Stimulated activated memory B cell treated with anti-CD40 and anti-IgM and Interleukin-4, amounts not matched to agents 10 μg/mL and 1 μg/mL and 100 μg/mL, for 72 hours (primary cell): ENCODE measurements around the gene ARHGEF4.

Source experiments
- ATAC-seq: fragments of 150-1000 bp; cut with Tn5 transposase; 2 replicates; pipeline ENCODE4 v1.10.0; 2021
- H3K27ac Mint-ChIP-seq: one replicate; pipeline ENCODE4 v1.8.0; 2022; ENCODE audit warnings: mild to moderate bottlenecking, mixed read lengths
- H3K27me3 Mint-ChIP-seq: one replicate; pipeline ENCODE4 v1.8.0; 2022; ENCODE audit warnings: mixed read lengths
- H3K36me3 Mint-ChIP-seq: one replicate; pipeline ENCODE4 v1.8.0; 2022; ENCODE audit warnings: mixed read lengths
- H3K4me1 Mint-ChIP-seq: one replicate; pipeline ENCODE4 v1.8.0; 2022; ENCODE audit warnings: mixed read lengths
- H3K4me3 Mint-ChIP-seq: one replicate; pipeline ENCODE4 v1.8.0; 2022; ENCODE audit warnings: mild to moderate bottlenecking, moderate library complexity, mixed read lengths
- H3K9me3 Mint-ChIP-seq: one replicate; pipeline ENCODE4 v1.8.0; 2022; ENCODE audit warnings: mixed read lengths

The ARHGEF4 gene

GRCh38 chr2:130918393-130918792 lies 81.7 kb downstream of the ARHGEF4 start:
- H3K4me1 Mint-ChIP-seq = no peaks in the 10 kb centered on the region
- H3K27ac Mint-ChIP-seq = no peak overlapping the region
- H3K27me3 Mint-ChIP-seq = peaks cover 40% of the 10 kb centered on the region
- no peaks in the 10 kb centered on the region for H3K36me3 Mint-ChIP-seq
- no peak overlapping the region for H3K4me3 Mint-ChIP-seq
- ATAC-seq = no peak
- no peaks in the 10 kb centered on the region for H3K9me3 Mint-ChIP-seq

GRCh38 chr2:130920415-130921163 lies 83.9 kb downstream of the ARHGEF4 start:
- Mint-ChIP-seq H3K9me3 (no peaks in the 10 kb centered on the region), H3K27ac (no peak overlapping the region), H3K36me3 (no peaks in the 10 kb centered on the region), H3K4me1 (no peaks in the 10 kb centered on the region), H3K27me3 (peaks cover 21% of the 10 kb centered on the region), H3K4me3 (no peak overlapping the region)
- no peak for ATAC-seq

GRCh38 chr2:130921164-130921476 lies 84.4 kb downstream of the ARHGEF4 start:
- Mint-ChIP-seq H3K27me3 (peaks cover 22% of the 10 kb centered on the region), H3K27ac (no peak overlapping the region), H3K4me1 (no peaks in the 10 kb centered on the region), H3K36me3 (no peaks in the 10 kb centered on the region), H3K4me3 (no peak overlapping the region), H3K9me3 (peaks cover 3% of the 10 kb centered on the region)
- ATAC-seq = no peak

- Mint-ChIP-seq H3K27ac (no peak overlapping the region), H3K9me3 (peaks cover 7% of the 10 kb centered on the region), H3K4me3 (no peak overlapping the region), H3K4me1 (no peaks in the 10 kb centered on the region), H3K36me3 (no peaks in the 10 kb centered on the region), H3K27me3 (peaks cover 26% of the 10 kb centered on the region)
- ATAC-seq = no peak
Observed at GRCh38 chr2:130922417-130922816, 85.7 kb downstream of the ARHGEF4 start.

- Mint-ChIP-seq H3K36me3 (no peaks in the 10 kb centered on the region), H3K27ac (no peak overlapping the region), H3K4me3 (no peak overlapping the region), H3K4me1 (no peaks in the 10 kb centered on the region), H3K27me3 (peaks cover 44% of the 10 kb centered on the region), H3K9me3 (peaks cover 16% of the 10 kb centered on the region)
- no peak for ATAC-seq
Observed at GRCh38 chr2:130928385-130928784, 91.7 kb downstream of the ARHGEF4 start.

GRCh38 chr2:130930740-130931659 lies 94.3 kb downstream of the ARHGEF4 start:
- peaks cover 14% of the 10 kb centered on the region for H3K9me3 Mint-ChIP-seq
- peak; percentile 20 for ATAC-seq
- H3K36me3 Mint-ChIP-seq = no peaks in the 10 kb centered on the region
- no peak overlapping the region for H3K27ac Mint-ChIP-seq
- H3K27me3 Mint-ChIP-seq = peaks cover 48% of the 10 kb centered on the region
- H3K4me3 Mint-ChIP-seq = no peak overlapping the region
- no peaks in the 10 kb centered on the region for H3K4me1 Mint-ChIP-seq

- Mint-ChIP-seq H3K9me3 (peaks cover 14% of the 10 kb centered on the region), H3K27ac (no peak overlapping the region), H3K4me1 (no peaks in the 10 kb centered on the region), H3K27me3 (peaks cover 24% of the 10 kb centered on the region), H3K36me3 (no peaks in the 10 kb centered on the region), H3K4me3 (no peak overlapping the region)
- no peak for ATAC-seq
Observed at GRCh38 chr2:130933501-130933900, 96.8 kb downstream of the ARHGEF4 start.

- no peak overlapping the region for H3K4me3 Mint-ChIP-seq
- H3K9me3 Mint-ChIP-seq = peaks cover 14% of the 10 kb centered on the region
- H3K4me1 Mint-ChIP-seq = no peaks in the 10 kb centered on the region
- H3K27me3 Mint-ChIP-seq = peaks cover 19% of the 10 kb centered on the region
- ATAC-seq = no peak
- no peak overlapping the region for H3K27ac Mint-ChIP-seq
- H3K36me3 Mint-ChIP-seq = no peaks in the 10 kb centered on the region
Observed at GRCh38 chr2:130936451-130936850, 99.7 kb downstream of the ARHGEF4 start.

- peaks cover 17% of the 10 kb centered on the region for H3K9me3 Mint-ChIP-seq
- H3K27me3 Mint-ChIP-seq = peaks cover 24% of the 10 kb centered on the region
- peaks cover 7% of the 10 kb centered on the region for H3K36me3 Mint-ChIP-seq
- no peak overlapping the region for H3K4me3 Mint-ChIP-seq
- no peaks in the 10 kb centered on the region for H3K4me1 Mint-ChIP-seq
- H3K27ac Mint-ChIP-seq = no peak overlapping the region
- no peak for ATAC-seq
Observed at GRCh38 chr2:130947967-130948366, 111.3 kb downstream of the ARHGEF4 start.

- Mint-ChIP-seq H3K9me3 (peaks cover 17% of the 10 kb centered on the region), H3K27me3 (peaks cover 24% of the 10 kb centered on the region), H3K27ac (no peak overlapping the region)
Observed at GRCh38 chr2:130949954-130950353, 113.2 kb downstream of the ARHGEF4 start.

GRCh38 chr2:130951018-130951417 lies 114.3 kb downstream of the ARHGEF4 start:
- H3K9me3 Mint-ChIP-seq = peaks cover 11% of the 10 kb centered on the region
- no peak overlapping the region for H3K4me3 Mint-ChIP-seq
- no peaks in the 10 kb centered on the region for H3K4me1 Mint-ChIP-seq
- ATAC-seq = no peak
- peaks cover 24% of the 10 kb centered on the region for H3K27me3 Mint-ChIP-seq
- no peak overlapping the region for H3K27ac Mint-ChIP-seq
- H3K36me3 Mint-ChIP-seq = no peaks in the 10 kb centered on the region

More at GRCh38 chr2:130949954-130950353, 113.2 kb downstream of the ARHGEF4 start:
- no peak for ATAC-seq
- Mint-ChIP-seq H3K36me3 (no peaks in the 10 kb centered on the region), H3K4me3 (no peak overlapping the region), H3K4me1 (no peaks in the 10 kb centered on the region)

- no peaks in the 10 kb centered on the region for H3K4me1 Mint-ChIP-seq
- H3K27me3 Mint-ChIP-seq = peaks cover 35% of the 10 kb centered on the region
- no peak overlapping the region for H3K4me3 Mint-ChIP-seq
- peaks cover 11% of the 10 kb centered on the region for H3K9me3 Mint-ChIP-seq
- H3K27ac Mint-ChIP-seq = no peak overlapping the region
- no peak for ATAC-seq
- no peaks in the 10 kb centered on the region for H3K36me3 Mint-ChIP-seq
Observed at GRCh38 chr2:130954873-130955272, 118.2 kb downstream of the ARHGEF4 start.

GRCh38 chr2:130957915-130958314 lies 121.2 kb downstream of the ARHGEF4 start:
- Mint-ChIP-seq H3K4me3 (no peak overlapping the region), H3K4me1 (no peaks in the 10 kb centered on the region), H3K9me3 (peaks cover 8% of the 10 kb centered on the region), H3K27me3 (peaks cover 46% of the 10 kb centered on the region), H3K27ac (no peak overlapping the region), H3K36me3 (no peaks in the 10 kb centered on the region)
- no peak for ATAC-seq

GRCh38 chr2:130963196-130963848 lies 126.6 kb downstream of the ARHGEF4 start:
- Mint-ChIP-seq H3K4me1 (peaks cover 7% of the 10 kb centered on the region), H3K27me3 (peaks cover 85% of the 10 kb centered on the region), H3K36me3 (no peaks in the 10 kb centered on the region), H3K9me3 (peaks cover 2% of the 10 kb centered on the region), H3K27ac (no peak overlapping the region), H3K4me3 (no peak overlapping the region)
- ATAC-seq = no peak
